ENCODE data around the gene PRDX3. TPM values are rescaled to one million over a fixed set of nuclear protein-coding genes. Genes with fewer than 3 reads are reported as not detected.

Gene PRDX3
- total RNA-seq, 2 experiments from 2014 or later = 156 to 175 TPM

GRCh38 chr10:119176166-119176565 lies 2.4 kb downstream of the PRDX3 start:
- BruUV-seq (replicated peaks) = no TSS peak
- CTCF ChIA-PET (ENCODE audit: unreplicated experiment) = no interaction called here
- Histone ChIP-seq H3K79me2 (ENCODE audit: insufficient read depth, low read depth, low read length) (peaks cover 38% of the 10 kb centered on the region), H2AFZ (ENCODE audit: low read length) (no peak overlapping the region), H3K4me3 (ENCODE audit: low read depth, low read length, poor library complexity, severe bottlenecking) (no peak overlapping the region), H3K4me1 (ENCODE audit: insufficient read depth, low read length, poor library complexity, severe bottlenecking) (peaks cover 35% of the 10 kb centered on the region), H3K36me3 (ENCODE audit: insufficient read depth, low read length) (peaks cover 57% of the 10 kb centered on the region), H3K9me3 (ENCODE audit: low read length) (no peaks in the 10 kb centered on the region), H4K20me1 (ENCODE audit: insufficient read depth, low read length) (no peaks in the 10 kb centered on the region), H3K9me2 (ENCODE audit: insufficient read depth, low read length) (no peaks in the 10 kb centered on the region), H3K4me2 (ENCODE audit: low read length) (peak overlapping the region; percentile 94; the same call in 1 of the 2 replicates), H3K27ac (ENCODE audit: low read depth, low read length, poor library complexity, severe bottlenecking) (no peak overlapping the region)
- POLR2A ChIA-PET = interaction anchor here (0.5 to 1.3 kb wide), 3 partner anchors 11 to 604 kb away, joined by 3 to 7 read pairs (median 4); partner anchors contain the start of gene SFXN4
- intact Hi-C loops (cut with micrococcal nuclease; ENCODE audit: unreplicated experiment) = no loop called here
- TF ChIP-seq EZH2phosphoT487 (IDR thresholded peaks at IDR 0.05; ENCODE audit: borderline replicate concordance, low read depth, low read length) = no peak
- TF ChIP-seq, protein P1, sequence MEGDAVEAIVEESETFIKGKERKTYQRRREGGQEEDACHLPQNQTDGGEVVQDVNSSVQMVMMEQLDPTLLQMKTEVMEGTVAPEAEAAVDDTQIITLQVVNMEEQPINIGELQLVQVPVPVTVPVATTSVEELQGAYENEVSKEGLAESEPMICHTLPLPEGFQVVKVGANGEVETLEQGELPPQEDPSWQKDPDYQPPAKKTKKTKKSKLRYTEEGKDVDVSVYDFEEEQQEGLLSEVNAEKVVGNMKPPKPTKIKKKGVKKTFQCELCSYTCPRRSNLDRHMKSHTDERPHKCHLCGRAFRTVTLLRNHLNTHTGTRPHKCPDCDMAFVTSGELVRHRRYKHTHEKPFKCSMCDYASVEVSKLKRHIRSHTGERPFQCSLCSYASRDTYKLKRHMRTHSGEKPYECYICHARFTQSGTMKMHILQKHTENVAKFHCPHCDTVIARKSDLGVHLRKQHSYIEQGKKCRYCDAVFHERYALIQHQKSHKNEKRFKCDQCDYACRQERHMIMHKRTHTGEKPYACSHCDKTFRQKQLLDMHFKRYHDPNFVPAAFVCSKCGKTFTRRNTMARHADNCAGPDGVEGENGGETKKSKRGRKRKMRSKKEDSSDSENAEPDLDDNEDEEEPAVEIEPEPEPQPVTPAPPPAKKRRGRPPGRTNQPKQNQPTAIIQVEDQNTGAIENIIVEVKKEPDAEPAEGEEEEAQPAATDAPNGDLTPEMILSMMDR (conservative IDR thresholded peaks at IDR 0.05; ENCODE audit: low read length) = no peak
- no peak for DNase-seq (ENCODE audit: low spot score)

- POLR2A ChIA-PET = no interaction called here
- no TSS peak for BruUV-seq (replicated peaks)
- H3K79me2 ChIP-seq (ENCODE audit: insufficient read depth, low read depth, low read length) = peaks cover 38% of the 10 kb centered on the region
- no peak overlapping the region for H3K4me3 ChIP-seq (ENCODE audit: low read depth, low read length, poor library complexity, severe bottlenecking)
- no peak overlapping the region for H3K27ac ChIP-seq (ENCODE audit: low read depth, low read length, poor library complexity, severe bottlenecking)
- no peaks in the 10 kb centered on the region for H4K20me1 ChIP-seq (ENCODE audit: insufficient read depth, low read length)
- H3K4me2 ChIP-seq (ENCODE audit: low read length) = no peak overlapping the region
- H2AFZ ChIP-seq (ENCODE audit: low read length) = no peak overlapping the region
- no peak for DNase-seq (ENCODE audit: low spot score)
- no peak for TF ChIP-seq EZH2phosphoT487 (IDR thresholded peaks at IDR 0.05; ENCODE audit: borderline replicate concordance, low read depth, low read length)
- TF ChIP-seq, protein P1 (conservative IDR thresholded peaks at IDR 0.05; ENCODE audit: low read length) = no peak
- no peaks in the 10 kb centered on the region for H3K9me2 ChIP-seq (ENCODE audit: insufficient read depth, low read length)
- peaks cover 30% of the 10 kb centered on the region for H3K4me1 ChIP-seq (ENCODE audit: insufficient read depth, low read length, poor library complexity, severe bottlenecking)
- peaks cover 77% of the 10 kb centered on the region for H3K36me3 ChIP-seq (ENCODE audit: insufficient read depth, low read length)
- H3K9me3 ChIP-seq (ENCODE audit: low read length) = no peaks in the 10 kb centered on the region
- CTCF ChIA-PET (ENCODE audit: unreplicated experiment) = no interaction called here
- intact Hi-C loops (cut with micrococcal nuclease; ENCODE audit: unreplicated experiment) = no loop called here
These were observed 4.5 kb downstream of the PRDX3 start for GRCh38 chr10:119174109-119174508.

DNA sequence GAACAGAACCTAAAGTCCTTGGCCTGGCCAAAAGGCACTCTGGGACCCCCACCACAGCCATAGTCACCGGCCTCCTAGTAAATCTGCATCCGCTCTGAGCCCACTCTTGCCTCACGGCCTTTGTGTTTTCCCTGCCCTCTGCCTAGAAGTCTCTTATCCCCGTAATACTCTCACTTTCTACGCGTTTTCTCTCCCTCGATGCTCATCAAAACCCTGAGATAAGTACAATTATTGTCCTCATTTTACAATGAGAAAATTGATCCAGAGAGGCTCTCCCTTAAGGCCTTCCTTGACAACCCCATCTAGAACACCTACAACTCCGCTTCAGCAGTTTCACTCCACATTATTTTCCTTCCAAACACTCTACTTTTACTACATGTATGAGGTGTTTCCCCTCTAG lies 11.6 kb downstream of the PRDX3 start:
- ChIA-PET CTCF (ENCODE audit: unreplicated experiment) (no interaction called here), POLR2A (interaction anchor here (1.2 kb wide), 1 partner anchor 91 kb away, joined by 3 read pairs; no protein-coding TSS in a partner anchor)
- H3K4me2 ChIP-seq (ENCODE audit: low read length) = no peak overlapping the region
- H3K79me2 ChIP-seq (ENCODE audit: insufficient read depth, low read depth, low read length) = peaks cover 10% of the 10 kb centered on the region; the same call in 1 of the 2 replicates
- intact Hi-C loops (cut with micrococcal nuclease; ENCODE audit: unreplicated experiment) = no loop called here
- TF ChIP-seq, protein P1 (conservative IDR thresholded peaks at IDR 0.05; ENCODE audit: low read length) = no peak
- no peak for TF ChIP-seq EZH2phosphoT487 (IDR thresholded peaks at IDR 0.05; ENCODE audit: borderline replicate concordance, low read depth, low read length)
- H3K36me3 ChIP-seq (ENCODE audit: insufficient read depth, low read length) = peaks cover 56% of the 10 kb centered on the region
- H3K9me3 ChIP-seq (ENCODE audit: low read length) = no peaks in the 10 kb centered on the region
- BruUV-seq (replicated peaks) = no TSS peak
- no peaks in the 10 kb centered on the region for H4K20me1 ChIP-seq (ENCODE audit: insufficient read depth, low read length)
- no peak overlapping the region for H2AFZ ChIP-seq (ENCODE audit: low read length)
- DNase-seq (ENCODE audit: low spot score) = no peak
- H3K4me1 ChIP-seq (ENCODE audit: insufficient read depth, low read length, poor library complexity, severe bottlenecking) = peaks cover 26% of the 10 kb centered on the region
- H3K27ac ChIP-seq (ENCODE audit: low read depth, low read length, poor library complexity, severe bottlenecking) = no peak overlapping the region
- H3K4me3 ChIP-seq (ENCODE audit: low read depth, low read length, poor library complexity, severe bottlenecking) = no peak overlapping the region
- no peaks in the 10 kb centered on the region for H3K9me2 ChIP-seq (ENCODE audit: insufficient read depth, low read length)
